Measurements from ENCODE around the gene DLGAP1.

- no peak for TF ChIP-seq CTCF (IDR thresholded peaks at IDR 0.05)
- TF ChIP-seq ZFX (IDR thresholded peaks at IDR 0.05; ENCODE audit: borderline replicate concordance): no peak
Measured at GRCh38 chr18:3898861-3899613, 556.1 kb downstream of the DLGAP1 start.
